H1 (cell line): Measurements from ENCODE around the gene GALNTL6. TPM values are rescaled to one million over a fixed set of nuclear protein-coding genes. Genes with fewer than 3 reads are reported as not detected.

Experiments used
- CTCF ChIA-PET: fragments of 300-600 bp; sonication (Branson Sonifier 250); formaldehyde crosslinking; loops from one replicate; lab custom pipeline; 2021; ENCODE audit not compliant: partially characterized antibody; lab: Charles Lee
- POLR2A ChIA-PET: fragments of 300-600 bp; sonication (Branson Sonifier 250); formaldehyde crosslinking; loops from one replicate; lab custom pipeline; 2021; ENCODE audit warnings: inconsistent platforms; ENCODE audit not compliant: partially characterized antibody; lab: Charles Lee
- DNase-seq, 2 experiments: peaks; one replicate each; pipeline versions ENCODE4 v3.0.0 to v3.0.0-alpha.2; 2010 to 2022; ENCODE audit warnings: low spot score in 2 of 2, low read depth in 1 of 2, mixed read lengths in 1 of 2
- FAIRE-seq: peaks from 2 replicates; lab custom pipeline; 2011; peaks lifted over from hg19 to GRCh38; lab: Jason Lieb, UNC
- H2AFZ ChIP-seq: 2 replicates; pipeline ENCODE4 v1.8.1; 2012; ENCODE audit warnings: low read length, inconsistent platforms
- H2AK5ac ChIP-seq: 2 replicates; pipeline ENCODE4 v1.6.1; 2013; ENCODE audit warnings: low read depth, low read length
- H2BK120ac ChIP-seq: replicated peaks from 2 replicates; pipeline ENCODE3; 2013; ENCODE audit warnings: low read depth, low read length, inconsistent platforms
- H2BK12ac ChIP-seq: 2 replicates; pipeline ENCODE4 v1.6.1; 2013; ENCODE audit warnings: low read depth, low read length
- H2BK15ac ChIP-seq: 2 replicates; pipeline ENCODE4 v1.6.1; 2013; ENCODE audit warnings: low read length
- H2BK20ac ChIP-seq: 2 replicates; pipeline ENCODE4 v1.6.1; 2013; ENCODE audit warnings: low read length
- H2BK5ac ChIP-seq: 2 replicates; pipeline ENCODE4 v1.6.1; 2013; ENCODE audit warnings: low read depth, low read length
- H3K14ac ChIP-seq: 2 replicates; pipeline ENCODE4 v1.6.1; 2013; ENCODE audit warnings: inconsistent platforms; ENCODE audit not compliant: insufficient read length
- H3K18ac ChIP-seq: 2 replicates; pipeline ENCODE4 v1.6.1; 2013; ENCODE audit warnings: low read length; ENCODE audit errors: extremely low read depth
- H3K23ac ChIP-seq: 2 replicates; pipeline ENCODE4 v1.6.1; 2013; ENCODE audit warnings: inconsistent platforms; ENCODE audit not compliant: insufficient read length
- H3K23me2 ChIP-seq: 2 replicates; pipeline ENCODE4 v1.6.1; 2013; ENCODE audit warnings: low read depth, low read length
- H3K27ac ChIP-seq: 2 replicates; pipeline ENCODE4 v1.6.1; 2011; ENCODE audit warnings: low read depth, low read length, inconsistent platforms
- H3K27me3 ChIP-seq, 4 experiments: replicated peaks in 1 of 4; 1 replicate in 1 of 4; 2 replicates in 3 of 4; pipeline versions ENCODE4 v1.6.1 to v1.8.1; 2011 to 2013; ENCODE audit warnings: low read length in 3 of 4, mild to moderate bottlenecking in 3 of 4, inconsistent platforms in 2 of 4, mixed read lengths in 2 of 4, moderate library complexity in 1 of 4; ENCODE audit not compliant: control insufficient read depth in 3 of 4, insufficient read depth in 3 of 4; ENCODE audit errors: extremely low read depth in 1 of 4
- H3K36me3 ChIP-seq, 4 experiments: 2 replicates each; pipeline versions ENCODE4 v1.6.1 to v1.8.1; 2011 to 2013; ENCODE audit warnings: mild to moderate bottlenecking in 4 of 4, low read length in 3 of 4, moderate library complexity in 2 of 4, control low read depth in 1 of 4, inconsistent platforms in 1 of 4; ENCODE audit not compliant: insufficient read depth in 4 of 4, control insufficient read depth in 2 of 4
- H3K4ac ChIP-seq: replicated peaks from 2 replicates; pipeline ENCODE3; 2013; ENCODE audit warnings: low read length, low read depth, mixed read lengths, inconsistent platforms; ENCODE audit not compliant: insufficient read length
- H3K4me1 ChIP-seq, 4 experiments: replicated peaks in 1 of 4; 1 replicate in 1 of 4; 2 replicates in 3 of 4; pipeline versions ENCODE4 v1.6.1 to v1.8.1; 2011 to 2013; ENCODE audit warnings: low read length in 3 of 4, inconsistent platforms in 2 of 4, mixed read lengths in 1 of 4; ENCODE audit not compliant: insufficient read depth in 4 of 4, control insufficient read depth in 3 of 4
- H3K4me2 ChIP-seq, 2 experiments: 2 replicates each; pipeline versions ENCODE4 v1.6.1 to v1.8.1; 2011 to 2013; ENCODE audit warnings: low read depth in 2 of 2, low read length in 2 of 2, control low read depth in 1 of 2, inconsistent platforms in 1 of 2, mild to moderate bottlenecking in 1 of 2; ENCODE audit not compliant: insufficient read depth in 1 of 2
- H3K4me3 ChIP-seq, 4 experiments: fragments of 200-600, 300-600 bp in 1 of 4; sonication (generic), shearing (Covaris generic), sonication (Bioruptor Twin) in 1 of 4; 2 replicates each; pipeline versions ENCODE4 v1.5.1 to v1.8.1; 2011 to 2016; ENCODE audit warnings: low read length in 4 of 4, low read depth in 3 of 4, control low read depth in 2 of 4, inconsistent platforms in 2 of 4, mild to moderate bottlenecking in 2 of 4, mixed read lengths in 1 of 4, moderate library complexity in 1 of 4; ENCODE audit not compliant: insufficient read depth in 2 of 4; ENCODE audit errors: extremely low read depth in 1 of 4
- H3K56ac ChIP-seq: replicated peaks from 2 replicates; pipeline ENCODE3; 2013; ENCODE audit warnings: low read depth, mild to moderate bottlenecking, mixed read lengths, low read length, inconsistent platforms; ENCODE audit not compliant: insufficient read length
- H3K79me1 ChIP-seq: 2 replicates; pipeline ENCODE4 v1.6.1; 2013; ENCODE audit warnings: low read depth, low read length, control low read depth
- H3K79me2 ChIP-seq, 2 experiments: 2 replicates each; pipeline versions ENCODE4 v1.6.1 to v1.8.1; 2012 to 2013; ENCODE audit warnings: low read length in 2 of 2, mild to moderate bottlenecking in 2 of 2, inconsistent platforms in 1 of 2; ENCODE audit not compliant: insufficient read depth in 2 of 2, control insufficient read depth in 1 of 2
- H3K9ac ChIP-seq, 4 experiments: replicated peaks in 1 of 4; 1 replicate in 1 of 4; 2 replicates in 3 of 4; pipeline versions ENCODE4 v1.6.1 to v1.8.1; 2011 to 2013; ENCODE audit warnings: low read depth in 3 of 4, low read length in 3 of 4, control low read depth in 2 of 4, mild to moderate bottlenecking in 2 of 4, moderate library complexity in 2 of 4, inconsistent platforms in 1 of 4; ENCODE audit errors: extremely low read depth in 1 of 4
- H3K9me3 ChIP-seq, 2 experiments: 2 replicates each; pipeline versions ENCODE4 v1.6.1 to v1.8.1; 2012 to 2013; ENCODE audit warnings: mild to moderate bottlenecking in 2 of 2, moderate library complexity in 2 of 2, control low read depth in 1 of 2, inconsistent platforms in 1 of 2, low read depth in 1 of 2, low read length in 1 of 2, mixed read lengths in 1 of 2; ENCODE audit not compliant: insufficient read depth in 2 of 2
- H4K20me1 ChIP-seq, 2 experiments: replicated peaks in 1 of 2; 2 replicates each; pipeline versions ENCODE3 to v1.8.1; 2011 to 2013; ENCODE audit warnings: inconsistent platforms in 2 of 2, low read length in 2 of 2, mild to moderate bottlenecking in 1 of 2; ENCODE audit not compliant: insufficient read depth in 2 of 2, control insufficient read depth in 1 of 2
- H4K5ac ChIP-seq: 2 replicates; pipeline ENCODE4 v1.6.1; 2013; ENCODE audit warnings: low read length, low read depth, mixed read lengths, inconsistent platforms; ENCODE audit not compliant: insufficient read length
- H4K8ac ChIP-seq: 2 replicates; pipeline ENCODE4 v1.8.0; 2013; ENCODE audit warnings: mild to moderate bottlenecking, moderate library complexity, low read length, inconsistent platforms; ENCODE audit not compliant: insufficient read depth; ENCODE audit errors: extremely low read depth
- H4K91ac ChIP-seq: replicated peaks from 2 replicates; pipeline ENCODE3; 2013; ENCODE audit warnings: low read length, mixed read lengths, inconsistent platforms; ENCODE audit not compliant: insufficient read length
- BRCA1 ChIP-seq: IDR thresholded peaks from 2 replicates; pipeline ENCODE4 v1.6.1; 2012; ENCODE audit warnings: low read depth, low read length, improper control_type of control experiment
- CBX8 ChIP-seq: fragments of 300-800, 300-1000 bp; sonication (generic); IDR thresholded peaks from 2 replicates; pipeline ENCODE4 v1.7.1; 2016; ENCODE audit warnings: low read depth, low read length, borderline replicate concordance
- CHD1 ChIP-seq: IDR thresholded peaks from 2 replicates; pipeline ENCODE4 v1.6.1; 2012; ENCODE audit warnings: low read depth, low read length, improper control_type of control experiment
- E2F6 ChIP-seq: IDR thresholded peaks from 2 replicates; pipeline ENCODE4 v1.6.1; 2012; ENCODE audit warnings: inconsistent platforms
- EZH2 ChIP-seq: fragments of 200-600 bp; sonication (generic); IDR thresholded peaks from 2 replicates; pipeline ENCODE4 v1.7.1; 2012; ENCODE audit warnings: low read depth, mild to moderate bottlenecking, moderate library complexity, low read length, inconsistent platforms; ENCODE audit not compliant: severe bottlenecking
- GABPA ChIP-seq: IDR thresholded peaks from 2 replicates; pipeline ENCODE4 v1.6.1; 2011; ENCODE audit warnings: mild to moderate bottlenecking, low read length, moderate library complexity, borderline replicate concordance; ENCODE audit not compliant: insufficient read depth
- JUND ChIP-seq: IDR thresholded peaks from 2 replicates; pipeline ENCODE4 v1.6.1; 2011; ENCODE audit warnings: mild to moderate bottlenecking, improper control_type of control experiment, low read length
- KDM5A ChIP-seq: fragments of 200-600 bp; IDR thresholded peaks from 2 replicates; pipeline ENCODE4 v1.7.1; 2012; ENCODE audit warnings: mild to moderate bottlenecking, low read length, inconsistent platforms, mixed read lengths
- PHF8 ChIP-seq: fragments of 200-600 bp; sonication (generic); conservative IDR thresholded peaks from 2 replicates; pipeline ENCODE4 v1.7.1; 2012; ENCODE audit warnings: low read depth, mild to moderate bottlenecking, inconsistent platforms, low read length, moderate library complexity
- RXRA ChIP-seq: IDR thresholded peaks from 2 replicates; pipeline ENCODE4 v1.6.1; 2011; ENCODE audit warnings: low read depth, mild to moderate bottlenecking, low read length, moderate library complexity; ENCODE audit not compliant: insufficient read depth
- SIN3A ChIP-seq, 2 experiments: IDR thresholded peaks in 1 of 2; conservative IDR thresholded peaks in 1 of 2; 2 replicates each; pipeline ENCODE4 v1.6.1; 2011 to 2012; ENCODE audit warnings: low read length in 2 of 2, improper control_type of control experiment in 1 of 2, low read depth in 1 of 2, mild to moderate bottlenecking in 1 of 2
- SIRT6 ChIP-seq: IDR thresholded peaks from one replicate; pipeline ENCODE4 v1.7.1; 2012; ENCODE audit warnings: low read length, inconsistent platforms
- SP2 ChIP-seq: IDR thresholded peaks from 2 replicates; pipeline ENCODE4 v1.6.1; 2012; ENCODE audit warnings: mild to moderate bottlenecking, low read length, inconsistent platforms
- SP4 ChIP-seq: IDR thresholded peaks from 2 replicates; pipeline ENCODE4 v1.6.1; 2012; ENCODE audit warnings: low read length, inconsistent platforms
- SUZ12 ChIP-seq: fragments of 200-600 bp; sonication (generic); IDR thresholded peaks from 2 replicates; pipeline ENCODE4 v1.6.1; 2012; ENCODE audit warnings: mild to moderate bottlenecking, inconsistent platforms, low read length, moderate library complexity, mixed read lengths
- TAF1 ChIP-seq: IDR thresholded peaks from 2 replicates; pipeline ENCODE4 v1.6.1; 2011; ENCODE audit warnings: mild to moderate bottlenecking, low read depth, low read length
- polyA plus RNA-seq, 7 experiments: library from polyadenylated mRNA; depleted of rRNA in 3 of 7; stranded (reverse) in 5 of 7; unstranded in 2 of 7; fragments of >200 nt in 5 of 7; fragments of 200-250 nt in 2 of 7; gene quantifications; 1 replicate in 5 of 7; 2 replicates in 1 of 7; 4 replicates in 1 of 7; pipeline versions ENCODE4 v1.2.1 to v1.2.3, GENCODE V29; 2011 to 2013; ENCODE audit warnings: missing spikeins in 2 of 7, mixed read lengths in 2 of 7
- total RNA-seq: library from RNA; stranded (reverse); fragmentation: NEBNext Ultra II Directional; extraction: Animal tissue kit (Norgen Biotek cat#: 25700); gene quantifications from 2 replicates; pipeline ENCODE4 v1.2.1, GENCODE V29; 2021

The GALNTL6 gene
- total and polyA plus RNA-seq, 2 of the 8 experiments (the other 6 are each of a cell fraction or from before 2014, with no cell fraction given) = 0.03 to 0.32 TPM

GRCh38 chr4:171947400-171947799 lies 134.2 kb downstream of the GALNTL6 start:
- Histone ChIP-seq H3K79me1 (no peaks in the 10 kb centered on the region), H3K18ac (no peak overlapping the region), H3K4me2 (no peak overlapping the region), H4K20me1 (no peaks in the 10 kb centered on the region), H2BK5ac (no peak overlapping the region), H2BK12ac (no peak overlapping the region), H2AFZ (peak overlapping the region; percentile 91), H3K23me2 (no peaks in the 10 kb centered on the region), H4K91ac (no peak overlapping the region), H2BK15ac (no peak overlapping the region), H3K4ac (no peak overlapping the region), H3K27ac (no peak overlapping the region), H3K23ac (no peak overlapping the region), H4K5ac (no peak overlapping the region), H2BK20ac (no peak overlapping the region), H2AK5ac (no peak overlapping the region), H3K79me2 (no peaks in the 10 kb centered on the region), H2BK120ac (no peak overlapping the region), H3K36me3 (no peaks in the 10 kb centered on the region), H4K8ac (no peak overlapping the region), H3K9ac (no peak overlapping the region), H3K9me3 (no peaks in the 10 kb centered on the region), H3K14ac (no peak overlapping the region), H3K56ac (no peak overlapping the region), H3K4me1 (no peaks in the 10 kb centered on the region; a peak in 1 of 7 replicates), H3K27me3 (no peaks in the 10 kb centered on the region), H3K4me3 (no peak overlapping the region)
- no peak for DNase-seq
- ChIA-PET CTCF (no interaction called here), POLR2A (no interaction called here)
- no peak for FAIRE-seq
- TF ChIP-seq BRCA1 (no peak), GABPA (no peak), KDM5A (no peak), CBX8 (no peak), SUZ12 (no peak), SIRT6 (no peak), SP4 (no peak), TAF1 (no peak), CHD1 (no peak), PHF8 (no peak), SIN3A (conservative IDR thresholded peaks at IDR 0.05 in 1 of 2, IDR thresholded peaks at IDR 0.05 in 1 of 2; ENCODE audit: low read depth in 1 of 2, low read length in 2 of 2) (no peak), SP2 (no peak), RXRA (no peak), EZH2 (no peak), E2F6 (no peak), JUND (no peak)
